Keratinocyte (primary cell): ENCODE measurements around the gene ZFYVE28.

Experiments
- CTCF ChIP-seq, 3 experiments: IDR thresholded peaks in 1 of 3; conservative IDR thresholded peaks in 1 of 3; optimal IDR thresholded peaks in 1 of 3; 2 replicates in 2 of 3; 3 replicates in 1 of 3; pipeline versions ENCODE3 to v1.5.1; 2011; ENCODE audit warnings: low read length in 3 of 3, mild to moderate bottlenecking in 3 of 3, moderate library complexity in 2 of 3, control low read depth in 1 of 3, inconsistent platforms in 1 of 3; ENCODE audit not compliant: insufficient read depth in 2 of 3; ENCODE audit errors: extremely low read depth in 1 of 3
- EZH2 ChIP-seq: IDR thresholded peaks from one replicate; pipeline ENCODE4 v1.6.1; 2012; ENCODE audit warnings: inconsistent platforms, mild to moderate bottlenecking, low read length, moderate library complexity

GRCh38 chr4:2299794-2300193 is 118.7 kb downstream of the ZFYVE28 start:
- TF ChIP-seq CTCF (optimal IDR thresholded peaks at IDR 0.05 in 1 of 3, IDR thresholded peaks at IDR 0.05 in 1 of 3, conservative IDR thresholded peaks at IDR 0.05 in 1 of 3; ENCODE audit: extremely low read depth in 1 of 3, insufficient read depth in 2 of 3, low read length in 3 of 3), result no peak
- no peak for TF ChIP-seq EZH2
